Measurements from ENCODE around the gene MAGEA9B.

DNA sequence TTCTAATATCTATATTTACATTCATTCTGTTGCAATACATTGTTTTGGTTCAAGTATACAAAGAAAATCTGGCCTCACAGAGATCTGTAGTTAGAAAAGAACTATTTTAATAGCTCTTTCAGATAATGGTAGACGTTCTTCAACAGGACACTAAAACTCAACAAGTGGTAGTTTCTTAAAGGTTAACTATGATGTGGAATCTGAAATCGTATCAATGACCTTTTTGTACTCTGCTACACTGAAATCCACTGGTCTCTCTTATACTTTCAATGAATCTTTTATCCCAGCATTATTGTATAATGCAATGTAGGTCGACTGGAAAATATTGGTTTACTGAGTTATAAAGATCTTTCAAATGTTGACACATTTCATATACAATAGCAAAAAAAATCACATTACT lies 31.6 kb upstream of the MAGEA9B start:
- TF ChIP-seq, protein P1, sequence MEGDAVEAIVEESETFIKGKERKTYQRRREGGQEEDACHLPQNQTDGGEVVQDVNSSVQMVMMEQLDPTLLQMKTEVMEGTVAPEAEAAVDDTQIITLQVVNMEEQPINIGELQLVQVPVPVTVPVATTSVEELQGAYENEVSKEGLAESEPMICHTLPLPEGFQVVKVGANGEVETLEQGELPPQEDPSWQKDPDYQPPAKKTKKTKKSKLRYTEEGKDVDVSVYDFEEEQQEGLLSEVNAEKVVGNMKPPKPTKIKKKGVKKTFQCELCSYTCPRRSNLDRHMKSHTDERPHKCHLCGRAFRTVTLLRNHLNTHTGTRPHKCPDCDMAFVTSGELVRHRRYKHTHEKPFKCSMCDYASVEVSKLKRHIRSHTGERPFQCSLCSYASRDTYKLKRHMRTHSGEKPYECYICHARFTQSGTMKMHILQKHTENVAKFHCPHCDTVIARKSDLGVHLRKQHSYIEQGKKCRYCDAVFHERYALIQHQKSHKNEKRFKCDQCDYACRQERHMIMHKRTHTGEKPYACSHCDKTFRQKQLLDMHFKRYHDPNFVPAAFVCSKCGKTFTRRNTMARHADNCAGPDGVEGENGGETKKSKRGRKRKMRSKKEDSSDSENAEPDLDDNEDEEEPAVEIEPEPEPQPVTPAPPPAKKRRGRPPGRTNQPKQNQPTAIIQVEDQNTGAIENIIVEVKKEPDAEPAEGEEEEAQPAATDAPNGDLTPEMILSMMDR (IDR thresholded peaks at IDR 0.05): no peak
- TF ChIP-seq POLR2A (IDR thresholded peaks at IDR 0.05): no peak
